Adrenal gland (tissue), 5 donors: ENCODE results near the gene ACY1.
A peak's percentile ranks its signal among the peaks of the same experiment; 100 is the strongest.

ENCODE experiments used
- POLR2A ChIP-seq, 2 donors: fragments of 450-650 bp; IDR thresholded peaks; one replicate each; pipeline ENCODE4 v1.6.1; 2017; ENCODE audit warnings: antibody characterized with exemption in 2 of 2, mild to moderate bottlenecking in 2 of 2, moderate library complexity in 1 of 2
- TF ChIP-seq, protein P1 (sequence below), 6 experiments: fragments of 450-650 bp in 4 of 6; fragments of 200-600 bp in 2 of 6; sonication (generic) in 1 of 6; IDR thresholded peaks; 1 replicate in 5 of 6; 2 replicates in 1 of 6; pipeline versions ENCODE4 v1.5.1 to v1.8.0; 2016 to 2021; ENCODE audit warnings: antibody characterized with exemption in 6 of 6, mild to moderate bottlenecking in 2 of 6, moderate library complexity in 1 of 6
- donor health status: DM: no; HTN: no; CAD: no.

GRCh38 chr3:51966922-51967383 is 16.4 kb upstream of the ACY1 start:
- TF ChIP-seq, protein P1, sequence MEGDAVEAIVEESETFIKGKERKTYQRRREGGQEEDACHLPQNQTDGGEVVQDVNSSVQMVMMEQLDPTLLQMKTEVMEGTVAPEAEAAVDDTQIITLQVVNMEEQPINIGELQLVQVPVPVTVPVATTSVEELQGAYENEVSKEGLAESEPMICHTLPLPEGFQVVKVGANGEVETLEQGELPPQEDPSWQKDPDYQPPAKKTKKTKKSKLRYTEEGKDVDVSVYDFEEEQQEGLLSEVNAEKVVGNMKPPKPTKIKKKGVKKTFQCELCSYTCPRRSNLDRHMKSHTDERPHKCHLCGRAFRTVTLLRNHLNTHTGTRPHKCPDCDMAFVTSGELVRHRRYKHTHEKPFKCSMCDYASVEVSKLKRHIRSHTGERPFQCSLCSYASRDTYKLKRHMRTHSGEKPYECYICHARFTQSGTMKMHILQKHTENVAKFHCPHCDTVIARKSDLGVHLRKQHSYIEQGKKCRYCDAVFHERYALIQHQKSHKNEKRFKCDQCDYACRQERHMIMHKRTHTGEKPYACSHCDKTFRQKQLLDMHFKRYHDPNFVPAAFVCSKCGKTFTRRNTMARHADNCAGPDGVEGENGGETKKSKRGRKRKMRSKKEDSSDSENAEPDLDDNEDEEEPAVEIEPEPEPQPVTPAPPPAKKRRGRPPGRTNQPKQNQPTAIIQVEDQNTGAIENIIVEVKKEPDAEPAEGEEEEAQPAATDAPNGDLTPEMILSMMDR (IDR thresholded peaks at IDR 0.05) = no peak
- peak in 1 of 2 donors; percentile 17 for TF ChIP-seq POLR2A (IDR thresholded peaks at IDR 0.05)
